ENCODE results near the gene VPS37D.

Gene VPS37D

GRCh38 chr7:73685311-73685710 is 17.7 kb downstream of the VPS37D start:
- TF ChIP-seq ZNF266 (tag by site-specific recombination; IDR thresholded peaks at IDR 0.05; ENCODE audit: low read depth) (no peak), ZSCAN4 (tag by site-specific recombination; IDR thresholded peaks at IDR 0.05) (no peak), ZIC2 (tag by site-specific recombination; IDR thresholded peaks at IDR 0.05) (no peak), ZNF621 (tag by site-specific recombination; IDR thresholded peaks at IDR 0.05) (no peak), ZNF121 (tag by site-specific recombination; IDR thresholded peaks at IDR 0.05) (no peak), ZNF610 (tag by site-specific recombination; IDR thresholded peaks at IDR 0.05; ENCODE audit: borderline replicate concordance) (no peak), SALL2 (tag by site-specific recombination; IDR thresholded peaks at IDR 0.05; ENCODE audit: borderline replicate concordance) (no peak), YY2 (tag by site-specific recombination; IDR thresholded peaks at IDR 0.05) (no peak), ZFHX2 (tag by site-specific recombination; conservative IDR thresholded peaks at IDR 0.05) (no peak), ZNF707 (tag by site-specific recombination; IDR thresholded peaks at IDR 0.05) (no peak), ZNF530 (tag by site-specific recombination; IDR thresholded peaks at IDR 0.05; ENCODE audit: low read depth) (no peak), ZNF341 (tag by site-specific recombination; IDR thresholded peaks at IDR 0.05; ENCODE audit: low read depth) (no peak), ZNF174 (tag by site-specific recombination; IDR thresholded peaks at IDR 0.05) (no peak), SP7 (tag by site-specific recombination; IDR thresholded peaks at IDR 0.05) (no peak), ZBTB10 (tag by site-specific recombination; IDR thresholded peaks at IDR 0.05) (no peak)
- peaks cover 3% of the 10 kb centered on the region; the same call in 1 of the 2 replicates for H3K4me1 ChIP-seq (ENCODE audit: control insufficient read depth, insufficient read depth, low read length)
- POLR2A ChIA-PET, result interaction anchor here (0.7 to 1.3 kb wide), 2 partner anchors 16 to 18 kb away, joined by 4 read pairs; no protein-coding TSS in a partner anchor
- peaks cover 26 to 34% of the 10 kb centered on the region in 2 experiments; a peak in 2 of 3 replicates for H3K36me3 ChIP-seq (ENCODE audit: control insufficient read depth in 2 of 2, insufficient read depth in 1 of 2, low read length in 2 of 2)
- H3K4me3 ChIP-seq (ENCODE audit: low read depth, low read length), result no peak overlapping the region
- H3K9me3 ChIP-seq (ENCODE audit: control insufficient read depth, insufficient read depth, low read depth, low read length), result no peaks in the 10 kb centered on the region
- 0 out of 2 replicates have a peak overlapping the region, but pooled peaks have one; percentile 11 for H3K27ac ChIP-seq (ENCODE audit: extremely low read depth, low read depth, low read length)
- CTCF ChIA-PET, result interaction anchor here (1.4 kb wide), 1 partner anchor 40 kb away, joined by 3 read pairs; no protein-coding TSS in a partner anchor

DNA sequence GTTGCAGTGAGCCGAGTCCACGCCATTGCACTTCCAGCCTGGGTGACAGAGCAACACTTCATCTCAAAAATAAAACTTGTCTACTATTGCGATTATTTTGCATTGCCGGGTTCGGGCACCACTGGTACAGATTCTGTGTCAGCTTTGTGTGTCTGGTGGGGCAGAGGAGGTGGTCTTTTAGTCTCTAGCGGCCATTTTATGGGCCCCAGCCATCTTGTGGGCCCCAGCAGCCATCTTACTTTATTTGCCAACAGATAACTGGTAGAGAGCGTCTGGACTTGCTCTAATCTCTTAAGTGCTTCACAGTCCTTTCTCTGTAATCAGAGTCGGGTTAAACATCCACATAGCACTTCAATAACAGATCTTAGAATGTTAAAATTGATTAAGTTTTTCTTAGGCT is 20.7 kb downstream of the VPS37D start:
- no peak overlapping the region for H3K4me3 ChIP-seq (ENCODE audit: low read depth, low read length)
- ChIA-PET POLR2A (no interaction called here), CTCF (no interaction called here)
- TF ChIP-seq ZNF280C (tag by site-specific recombination; IDR thresholded peaks at IDR 0.05) (no peak), ZFHX2 (tag by site-specific recombination; conservative IDR thresholded peaks at IDR 0.05) (no peak), ZNF433 (tag by site-specific recombination; IDR thresholded peaks at IDR 0.05; ENCODE audit: low read depth) (no peak), OVOL3 (tag by site-specific recombination; IDR thresholded peaks at IDR 0.05) (no peak), KLF10 (tag by site-specific recombination; IDR thresholded peaks at IDR 0.05) (no peak), SALL2 (tag by site-specific recombination; IDR thresholded peaks at IDR 0.05; ENCODE audit: borderline replicate concordance) (no peak), ZNF776 (tag by site-specific recombination; IDR thresholded peaks at IDR 0.05; ENCODE audit: borderline replicate concordance) (no peak), ZSCAN30 (tag by site-specific recombination; IDR thresholded peaks at IDR 0.05) (no peak), ZNF747 (tag by site-specific recombination; IDR thresholded peaks at IDR 0.05) (no peak), ZFP3 (tag by site-specific recombination; IDR thresholded peaks at IDR 0.05; ENCODE audit: low read depth) (no peak), ZNF19 (tag by site-specific recombination; IDR thresholded peaks at IDR 0.05; ENCODE audit: low read depth) (no peak)
- TF ChIP-seq, protein P1, sequence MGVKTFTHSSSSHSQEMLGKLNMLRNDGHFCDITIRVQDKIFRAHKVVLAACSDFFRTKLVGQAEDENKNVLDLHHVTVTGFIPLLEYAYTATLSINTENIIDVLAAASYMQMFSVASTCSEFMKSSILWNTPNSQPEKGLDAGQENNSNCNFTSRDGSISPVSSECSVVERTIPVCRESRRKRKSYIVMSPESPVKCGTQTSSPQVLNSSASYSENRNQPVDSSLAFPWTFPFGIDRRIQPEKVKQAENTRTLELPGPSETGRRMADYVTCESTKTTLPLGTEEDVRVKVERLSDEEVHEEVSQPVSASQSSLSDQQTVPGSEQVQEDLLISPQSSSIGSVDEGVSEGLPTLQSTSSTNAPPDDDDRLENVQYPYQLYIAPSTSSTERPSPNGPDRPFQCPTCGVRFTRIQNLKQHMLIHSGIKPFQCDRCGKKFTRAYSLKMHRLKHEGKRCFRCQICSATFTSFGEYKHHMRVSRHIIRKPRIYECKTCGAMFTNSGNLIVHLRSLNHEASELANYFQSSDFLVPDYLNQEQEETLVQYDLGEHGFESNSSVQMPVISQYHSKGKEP (tag by site-specific recombination; IDR thresholded peaks at IDR 0.05), result no peak
- TF ChIP-seq, protein P2, sequence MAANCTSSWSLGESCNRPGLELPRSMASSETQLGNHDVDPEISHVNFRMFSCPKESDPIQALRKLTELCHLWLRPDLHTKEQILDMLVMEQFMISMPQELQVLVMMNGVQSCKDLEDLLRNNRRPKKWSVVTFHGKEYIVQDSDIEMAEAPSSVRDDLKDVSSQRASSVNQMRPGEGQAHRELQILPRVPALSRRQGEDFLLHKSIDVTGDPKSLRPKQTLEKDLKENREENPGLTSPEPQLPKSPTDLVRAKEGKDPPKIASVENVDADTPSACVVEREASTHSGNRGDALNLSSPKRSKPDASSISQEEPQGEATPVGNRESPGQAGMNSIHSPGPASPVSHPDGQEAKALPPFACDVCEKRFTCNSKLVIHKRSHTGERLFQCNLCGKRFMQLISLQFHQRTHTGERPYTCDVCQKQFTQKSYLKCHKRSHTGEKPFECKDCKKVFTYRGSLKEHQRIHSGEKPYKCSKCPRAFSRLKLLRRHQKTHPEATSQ (tag by site-specific recombination; IDR thresholded peaks at IDR 0.05), result no peak
- H3K36me3 ChIP-seq (ENCODE audit: control insufficient read depth in 2 of 2, insufficient read depth in 1 of 2, low read length in 2 of 2), result peaks cover 26 to 58% of the 10 kb centered on the region in 2 experiments; a peak in 2 of 3 replicates
- no peak overlapping the region for H3K27ac ChIP-seq (ENCODE audit: extremely low read depth, low read depth, low read length)
- no peaks in the 10 kb centered on the region for H3K4me1 ChIP-seq (ENCODE audit: control insufficient read depth, insufficient read depth, low read length)
- no peaks in the 10 kb centered on the region for H3K9me3 ChIP-seq (ENCODE audit: control insufficient read depth, insufficient read depth, low read depth, low read length)

All from HEK293 (cell line).